DND-41 (cell line): ENCODE results near the gene CDC42BPG.

Experiments
- ATAC-seq: fragments of 200-7000 bp; cut with Tn5 transposase; 3 replicates; pipeline ENCODE4 v1.9.1; 2021; ENCODE audit warnings: low read depth; ENCODE audit not compliant: insufficient read depth
- DNase-seq: peaks from one replicate; pipeline ENCODE4 v3.0.0-alpha.2; 2020
- H2AFZ ChIP-seq: 2 replicates; pipeline ENCODE4 v1.6.0; 2012; ENCODE audit warnings: low read depth, low read length
- H3K27ac ChIP-seq: 2 replicates; pipeline ENCODE4 v1.5.1; 2012; ENCODE audit warnings: low read length, inconsistent platforms
- H3K27me3 ChIP-seq: fragments of 200-600 bp; sonication (generic); 2 replicates; pipeline ENCODE4 v1.6.0; 2012; ENCODE audit warnings: low read length, mild to moderate bottlenecking, inconsistent platforms; ENCODE audit not compliant: insufficient read depth, poor library complexity
- H3K36me3 ChIP-seq: 2 replicates; pipeline ENCODE4 v1.5.1; 2012; ENCODE audit warnings: low read length, inconsistent platforms; ENCODE audit not compliant: insufficient read depth
- H3K4me1 ChIP-seq: 2 replicates; pipeline ENCODE4 v1.5.1; 2012; ENCODE audit warnings: mild to moderate bottlenecking, low read length; ENCODE audit not compliant: insufficient read depth
- H3K4me2 ChIP-seq: 2 replicates; pipeline ENCODE4 v1.6.0; 2012; ENCODE audit warnings: mild to moderate bottlenecking, moderate library complexity, low read length, inconsistent platforms; ENCODE audit not compliant: insufficient read depth
- H3K4me3 ChIP-seq, 2 experiments: fragments of 200-600 bp in 1 of 2; shearing (Covaris generic) in 1 of 2; 2 replicates each; pipeline ENCODE4 v1.5.1; 2012 to 2016; ENCODE audit warnings: inconsistent platforms in 2 of 2, low read length in 2 of 2, mild to moderate bottlenecking in 2 of 2, low read depth in 1 of 2, moderate library complexity in 1 of 2
- H3K79me2 ChIP-seq: 2 replicates; pipeline ENCODE4 v1.6.0; 2012; ENCODE audit warnings: low read length, inconsistent platforms; ENCODE audit not compliant: insufficient read depth
- H3K9ac ChIP-seq: 2 replicates; pipeline ENCODE4 v1.6.0; 2012; ENCODE audit warnings: low read depth, mild to moderate bottlenecking, inconsistent platforms, low read length, moderate library complexity
- H3K9me3 ChIP-seq: 2 replicates; pipeline ENCODE4 v1.5.1; 2012; ENCODE audit warnings: low read length, moderate library complexity, mild to moderate bottlenecking, inconsistent platforms; ENCODE audit not compliant: insufficient read depth, severe bottlenecking
- H4K20me1 ChIP-seq: 2 replicates; pipeline ENCODE4 v1.6.0; 2012; ENCODE audit warnings: low read length; ENCODE audit not compliant: insufficient read depth
- CTCF ChIP-seq: IDR thresholded peaks from 2 replicates; pipeline ENCODE4 v1.5.1; 2012; ENCODE audit warnings: borderline replicate concordance, low read length, moderate library complexity, mild to moderate bottlenecking; ENCODE audit not compliant: poor library complexity, severe bottlenecking; ENCODE audit errors: extremely low read depth
- EZH2 ChIP-seq: IDR thresholded peaks from 3 replicates; pipeline ENCODE4 v1.6.1; 2012; ENCODE audit warnings: borderline replicate concordance, low read depth, mild to moderate bottlenecking, moderate library complexity, low read length, inconsistent platforms; ENCODE audit not compliant: severe bottlenecking

CDC42BPG gene

DNA sequence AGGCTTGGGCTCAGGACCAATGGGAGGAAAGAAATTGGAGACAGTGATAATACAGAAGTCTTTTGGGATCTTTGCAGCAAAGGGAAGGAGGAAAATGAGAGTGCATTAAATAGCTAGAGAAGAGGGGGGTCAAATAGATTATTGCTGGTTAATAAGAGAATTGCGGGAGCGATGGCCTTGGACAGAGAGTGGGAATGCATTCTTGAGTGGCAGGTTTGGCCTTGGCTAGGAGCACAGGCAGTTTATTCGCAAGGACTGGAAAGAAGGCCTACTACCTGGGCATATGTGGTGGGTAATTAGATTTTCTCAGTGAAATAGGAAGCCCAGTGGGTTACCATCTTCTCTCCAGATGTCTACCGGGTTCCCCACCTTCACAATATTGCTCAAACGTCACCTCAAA, 30.6 kb downstream of the CDC42BPG start:
- no peak overlapping the region for H3K4me3 ChIP-seq
- no peak overlapping the region for H3K27ac ChIP-seq
- H4K20me1 ChIP-seq = no peaks in the 10 kb centered on the region
- TF ChIP-seq EZH2 (no peak), CTCF (no peak)
- ATAC-seq = no peak
- H3K4me1 ChIP-seq = peaks cover 16% of the 10 kb centered on the region
- DNase-seq = no peak
- no peak overlapping the region for H3K4me2 ChIP-seq
- peaks cover 13% of the 10 kb centered on the region for H3K79me2 ChIP-seq
- H3K9ac ChIP-seq = no peak overlapping the region
- H3K27me3 ChIP-seq = no peaks in the 10 kb centered on the region
- no peak overlapping the region for H2AFZ ChIP-seq
- peaks cover 5% of the 10 kb centered on the region for H3K36me3 ChIP-seq
- no peaks in the 10 kb centered on the region for H3K9me3 ChIP-seq

DNA sequence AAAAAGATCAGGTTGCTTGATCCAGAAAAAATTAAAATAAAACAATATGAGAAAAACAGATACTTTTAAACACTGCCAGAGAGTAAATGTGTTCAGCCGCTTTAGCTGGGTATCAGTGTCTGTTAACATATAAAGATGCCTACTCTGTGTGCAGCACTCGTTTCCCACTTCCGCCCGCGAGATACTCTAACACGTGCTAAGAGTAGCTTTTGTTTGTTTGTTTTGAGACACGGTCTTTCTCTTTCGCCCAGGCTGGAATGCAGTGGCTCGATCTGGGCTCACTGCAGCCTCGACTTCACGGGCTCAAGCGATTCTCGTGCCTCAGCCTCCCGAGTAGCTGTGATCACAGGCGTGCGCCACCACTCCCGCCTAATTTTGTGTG, 33.6 kb downstream of the CDC42BPG start:
- no peak for TF ChIP-seq CTCF
- no peak for TF ChIP-seq EZH2
- Histone ChIP-seq H2AFZ (peak overlapping the region; percentile 98), H3K27ac (peak overlapping the region; percentile 73)

DNA sequence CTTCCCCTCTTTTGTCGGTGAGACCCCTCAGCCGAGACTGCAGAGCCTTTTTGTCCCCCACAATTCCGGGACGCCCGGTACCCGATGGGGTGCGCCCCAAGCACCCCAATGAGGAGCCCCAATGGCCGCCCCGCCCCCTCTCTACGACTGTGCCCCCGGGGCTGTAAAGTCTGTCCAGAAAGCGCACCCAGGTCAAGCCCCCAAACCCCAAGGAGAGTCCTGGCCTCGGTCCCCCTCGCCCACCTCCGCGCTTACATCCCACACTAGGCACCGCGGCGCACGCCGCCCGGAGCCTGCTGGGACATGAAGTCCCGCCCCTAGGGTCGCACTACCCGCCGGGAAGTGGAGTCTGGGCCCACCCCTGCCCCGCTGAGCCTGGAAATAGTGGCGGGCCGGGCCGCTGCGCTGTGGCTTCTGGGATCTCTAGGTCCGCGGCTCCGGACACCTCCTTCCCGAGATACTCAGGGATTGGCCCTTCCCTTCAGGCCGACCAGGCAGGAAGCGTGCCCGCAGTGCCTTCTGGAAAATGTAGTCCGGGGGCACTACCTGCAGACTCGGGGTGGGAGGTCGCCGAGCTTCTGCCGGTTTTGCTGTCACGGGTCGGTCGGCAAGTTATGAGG, 34.1 kb downstream of the CDC42BPG start, which contains the start of gene MEN1:
Gene MEN1 (minus strand): TSS at position 281 of the 620 bp plus-strand sequence. CDS start 442 bp downstream, outside the sequence.
- Histone ChIP-seq H3K4me2 (peak within 1 kb of the TSS; percentile 92), H4K20me1 (0 out of 2 replicates have a peak, but pooled peaks cover 6% of the 10 kb centered on the region), H3K4me1 (peaks cover 36% of the 10 kb centered on the region), H2AFZ (peak within 1 kb of the TSS; percentile 98), H3K27me3 (no peaks in the 10 kb centered on the region), H3K79me2 (peaks cover 18% of the 10 kb centered on the region), H3K36me3 (peaks cover 30% of the 10 kb centered on the region), H3K4me3 (peak within 1 kb of the TSS; percentile 81 to 83; a peak in 3 of 4 replicates), H3K9ac (peak within 1 kb of the TSS; percentile 74), H3K27ac (peak within 1 kb of the TSS; percentile 73), H3K9me3 (no peaks in the 10 kb centered on the region)
- ATAC-seq (peak; percentile 95), DNase-seq (peak; percentile 95)
- TF ChIP-seq CTCF (no peak), EZH2 (no peak)

More for the DNA sequence above, 33.6 kb downstream of the CDC42BPG start:
- Histone ChIP-seq H3K79me2 (peaks cover 18% of the 10 kb centered on the region), H3K27me3 (no peaks in the 10 kb centered on the region), H3K9me3 (no peaks in the 10 kb centered on the region), H4K20me1 (0 out of 2 replicates have a peak, but pooled peaks cover 6% of the 10 kb centered on the region), H3K36me3 (peaks cover 26% of the 10 kb centered on the region), H3K4me2 (peak overlapping the region; percentile 92), H3K4me1 (peaks cover 34% of the 10 kb centered on the region), H3K9ac (peak overlapping the region; percentile 74), H3K4me3 (peak overlapping the region; percentile 81 to 83; a peak in 3 of 4 replicates)
- DNase-seq (no peak), ATAC-seq (peak; percentile 51)
